Hematopoietic multipotent progenitor cell treated with erythropoietin and hydrocortisone succinate and interleukin-3 and kit ligand, for 6 days (in vitro differentiated cells): ENCODE results near the gene VIPR2.

ENCODE experiments used
- DNase-seq: peaks from one replicate; pipeline ENCODE4 v3.0.0-alpha.2; 2015

Gene VIPR2

GRCh38 chr7:159062569-159062968, 82.1 kb downstream of the VIPR2 start:
- no peak for DNase-seq

- no peak for DNase-seq
These were observed 82.9 kb downstream of the VIPR2 start for GRCh38 chr7:159061674-159062212.

- DNase-seq = no peak
These were observed 83.5 kb downstream of the VIPR2 start for GRCh38 chr7:159061209-159061608.

- no peak for DNase-seq
These were observed 84.2 kb downstream of the VIPR2 start for GRCh38 chr7:159060440-159060839.

- DNase-seq = no peak
These were observed 85.0 kb downstream of the VIPR2 start for GRCh38 chr7:159059629-159060028.

GRCh38 chr7:159057647-159058046, 87.0 kb downstream of the VIPR2 start:
- DNase-seq = no peak

- no peak for DNase-seq
These were observed 87.9 kb downstream of the VIPR2 start for GRCh38 chr7:159056737-159057136.

- DNase-seq = no peak
These were observed 92.8 kb downstream of the VIPR2 start for GRCh38 chr7:159051916-159052315.

GRCh38 chr7:159050704-159051103, 94.0 kb downstream of the VIPR2 start:
- no peak for DNase-seq

GRCh38 chr7:159049266-159050025, 95.2 kb downstream of the VIPR2 start:
- DNase-seq = no peak

GRCh38 chr7:159048656-159049055, 96.0 kb downstream of the VIPR2 start:
- DNase-seq = no peak

- no peak for DNase-seq
These were observed 97.1 kb downstream of the VIPR2 start for GRCh38 chr7:159047536-159047935.

- DNase-seq = no peak
These were observed 98.4 kb downstream of the VIPR2 start for GRCh38 chr7:159046300-159046699.

- DNase-seq = no peak
These were observed 98.8 kb downstream of the VIPR2 start for GRCh38 chr7:159045839-159046238.

- DNase-seq = no peak
These were observed 102.0 kb downstream of the VIPR2 start for GRCh38 chr7:159042581-159043101.

- no peak for DNase-seq
These were observed 102.6 kb downstream of the VIPR2 start for GRCh38 chr7:159042103-159042502.

- no peak for DNase-seq
These were observed 103.6 kb downstream of the VIPR2 start for GRCh38 chr7:159040912-159041711.

GRCh38 chr7:159040146-159040545, 104.5 kb downstream of the VIPR2 start:
- no peak for DNase-seq

- DNase-seq = no peak
These were observed 105.0 kb downstream of the VIPR2 start for GRCh38 chr7:159039716-159040115.

- no peak for DNase-seq
These were observed 106.6 kb downstream of the VIPR2 start for GRCh38 chr7:159038066-159038465.

GRCh38 chr7:159036916-159037605, 107.6 kb downstream of the VIPR2 start:
- DNase-seq = no peak

- no peak for DNase-seq
These were observed 109.0 kb downstream of the VIPR2 start for GRCh38 chr7:159035571-159036073.

- DNase-seq = no peak
These were observed 109.7 kb downstream of the VIPR2 start for GRCh38 chr7:159034988-159035387.
